ENCODE results near the gene SDHA. TPM values are rescaled to one million over a fixed set of nuclear protein-coding genes. Genes with fewer than 3 reads are reported as not detected.

SDHA gene
- total RNA-seq, 1 experiment from 2014 or later = 75.0 TPM

GRCh38 chr5:305050-305449 lies 86.9 kb downstream of the SDHA start:
- no peak overlapping the region for H3K27ac Mint-ChIP-seq (ENCODE audit: low read depth, unreplicated experiment)
- ChIA-PET CTCF (interaction anchor here (0.7 kb wide), 1 partner anchor 74 kb away, joined by 3 read pairs; no protein-coding TSS in a partner anchor), POLR2A (no interaction called here)
- TF ChIP-seq CTCF (IDR thresholded peaks at IDR 0.05; ENCODE audit: unreplicated experiment) = no peak
- intact Hi-C loops (cut with micrococcal nuclease) = no loop called here
- no TSS peak for BruUV-seq (replicated peaks)
- H3K4me1 Mint-ChIP-seq (ENCODE audit: insufficient read depth, unreplicated experiment) = peaks cover 10% of the 10 kb centered on the region
- H3K27me3 Mint-ChIP-seq (ENCODE audit: insufficient read depth, unreplicated experiment) = no peaks in the 10 kb centered on the region
- H3K9me3 Mint-ChIP-seq (ENCODE audit: unreplicated experiment) = no peaks in the 10 kb centered on the region
- DNase-seq (ENCODE audit: unreplicated experiment) = no peak
- peaks cover 55% of the 10 kb centered on the region for H3K36me3 Mint-ChIP-seq (ENCODE audit: insufficient read depth, unreplicated experiment)
- no peak overlapping the region for H3K4me3 Mint-ChIP-seq (ENCODE audit: unreplicated experiment)

- Mint-ChIP-seq H3K36me3 (ENCODE audit: insufficient read depth, unreplicated experiment) (peaks cover 57% of the 10 kb centered on the region), H3K27ac (ENCODE audit: low read depth, unreplicated experiment) (no peak overlapping the region), H3K27me3 (ENCODE audit: insufficient read depth, unreplicated experiment) (no peaks in the 10 kb centered on the region), H3K9me3 (ENCODE audit: unreplicated experiment) (no peaks in the 10 kb centered on the region), H3K4me3 (ENCODE audit: unreplicated experiment) (no peak overlapping the region), H3K4me1 (ENCODE audit: insufficient read depth, unreplicated experiment) (peaks cover 10% of the 10 kb centered on the region)
- ChIA-PET CTCF (interaction anchor here (0.7 kb wide), 1 partner anchor 75 kb away, joined by 3 read pairs; no protein-coding TSS in a partner anchor), POLR2A (no interaction called here)
- intact Hi-C loops (cut with micrococcal nuclease) = no loop called here
- TF ChIP-seq CTCF (IDR thresholded peaks at IDR 0.05; ENCODE audit: unreplicated experiment) = no peak
- DNase-seq (ENCODE audit: unreplicated experiment) = no peak
- no TSS peak for BruUV-seq (replicated peaks)
These were observed 87.3 kb downstream of the SDHA start for GRCh38 chr5:305459-305858.

- ChIA-PET CTCF (interaction anchor here (0.6 kb wide), 1 partner anchor 35 kb away, joined by 3 read pairs; no protein-coding TSS in a partner anchor), POLR2A (interaction anchor here (0.7 to 1.1 kb wide), 2 partner anchors 10 to 35 kb away, joined by 3 read pairs; partner anchors contain the start of gene PDCD6)
- peaks cover 61% of the 10 kb centered on the region for H3K36me3 Mint-ChIP-seq (ENCODE audit: insufficient read depth, unreplicated experiment)
- BruUV-seq (replicated peaks) = no TSS peak
- TF ChIP-seq CTCF (IDR thresholded peaks at IDR 0.05; ENCODE audit: unreplicated experiment) = no peak
- no peaks in the 10 kb centered on the region for H3K27me3 Mint-ChIP-seq (ENCODE audit: insufficient read depth, unreplicated experiment)
- peaks cover 10% of the 10 kb centered on the region for H3K4me1 Mint-ChIP-seq (ENCODE audit: insufficient read depth, unreplicated experiment)
- H3K4me3 Mint-ChIP-seq (ENCODE audit: unreplicated experiment) = no peak overlapping the region
- intact Hi-C loops (cut with micrococcal nuclease) = no loop called here
- no peak for DNase-seq (ENCODE audit: unreplicated experiment)
- H3K27ac Mint-ChIP-seq (ENCODE audit: low read depth, unreplicated experiment) = no peak overlapping the region
- H3K9me3 Mint-ChIP-seq (ENCODE audit: unreplicated experiment) = no peaks in the 10 kb centered on the region
These were observed 88.1 kb downstream of the SDHA start for GRCh38 chr5:306011-306805.

Other genes starting within 250 kb of the SDHA start
- not detected in 2 replicates for gene PLEKHG4B, start 126.2 kb upstream of the SDHA start, total RNA-seq (2022)
- not detected in 2 replicates for gene LRRC14B, start 26.8 kb upstream of the SDHA start, total RNA-seq (2022)
- gene CCDC127, start 167 bp upstream of the SDHA start, total RNA-seq (2022) = 4.5 and 5.8 TPM in 2 replicates
- 107 and 133 TPM in 2 replicates for gene PDCD6, start 53.3 kb downstream of the SDHA start, total RNA-seq (2022)
- 3.2 and 3.3 TPM in 2 replicates for gene AHRR, start 103.4 kb downstream of the SDHA start, total RNA-seq (2022)
- gene EXOC3, start 224.9 kb downstream of the SDHA start, total RNA-seq (2022) = 44.1 and 49.6 TPM in 2 replicates

Data from MCF 10A (cell line).